MG63 (cell line): Measurements from ENCODE around the gene CLDN8. TPM values are rescaled to one million over a fixed set of nuclear protein-coding genes. Genes with fewer than 3 reads are reported as not detected.

Source experiments
- DNase-seq: peaks from one replicate; pipeline ENCODE4 v3.0.0-alpha.2; 2020
- H3K27me3 ChIP-seq: fragments of 250-450 bp; sonication (Bioruptor Pico); 2 replicates; pipeline ENCODE4 v1.5.1; 2020; ENCODE audit warnings: mild to moderate bottlenecking, moderate library complexity
- H3K36me3 ChIP-seq: fragments of 250-450 bp; sonication (Bioruptor Pico); 2 replicates; pipeline ENCODE4 v1.5.1; 2020; ENCODE audit warnings: mild to moderate bottlenecking, moderate library complexity
- H3K4me3 ChIP-seq: fragments of 250-450 bp; sonication (Bioruptor Pico); 2 replicates; pipeline ENCODE4 v1.5.1; 2020; ENCODE audit warnings: mild to moderate bottlenecking, moderate library complexity
- H3K9me3 ChIP-seq: fragments of 250-450 bp; sonication (Bioruptor Pico); 2 replicates; pipeline ENCODE4 v1.5.1; 2020; ENCODE audit warnings: mild to moderate bottlenecking, moderate library complexity
- total RNA-seq: library from RNA; depleted of rRNA; stranded (reverse); fragments of >200 nt; shearing (Covaris generic); gene quantifications from 2 replicates; pipeline ENCODE4 v1.2.3, GENCODE V29; 2014; ENCODE audit warnings: low replicate concordance; rRNA removed

The CLDN8 gene
- not detected in 2 replicates for total RNA-seq

- no peaks in the 10 kb centered on the region for H3K9me3 ChIP-seq
- H3K27me3 ChIP-seq: no peaks in the 10 kb centered on the region; the same call in 1 of the 2 replicates
- H3K4me3 ChIP-seq: no peak within 1 kb of the TSS
- H3K36me3 ChIP-seq: no peaks in the 10 kb centered on the region
- DNase-seq: no peak
Observed at GRCh38 chr21:30216041-30216723, at the start of gene CLDN8. Gene CLDN8 (minus strand): TSS chr21:30216097. CDS start chr21:30215925, 172 bp downstream.

GRCh38 chr21:30257773-30258172 is 41.9 kb upstream of the CLDN8 start:
- Histone ChIP-seq H3K36me3 (no peaks in the 10 kb centered on the region), H3K9me3 (no peaks in the 10 kb centered on the region), H3K27me3 (no peaks in the 10 kb centered on the region), H3K4me3 (no peak overlapping the region)
- DNase-seq: no peak

GRCh38 chr21:30256100-30256499 is 40.2 kb upstream of the CLDN8 start:
- Histone ChIP-seq H3K4me3 (no peak overlapping the region), H3K27me3 (no peaks in the 10 kb centered on the region), H3K9me3 (no peaks in the 10 kb centered on the region), H3K36me3 (no peaks in the 10 kb centered on the region)
- DNase-seq: no peak

- Histone ChIP-seq H3K27me3 (no peaks in the 10 kb centered on the region), H3K9me3 (no peaks in the 10 kb centered on the region), H3K36me3 (no peaks in the 10 kb centered on the region), H3K4me3 (no peak overlapping the region)
- no peak for DNase-seq
Observed at GRCh38 chr21:30255679-30256078, 39.8 kb upstream of the CLDN8 start.

GRCh38 chr21:30251781-30252180 is 35.9 kb upstream of the CLDN8 start:
- Histone ChIP-seq H3K4me3 (no peak overlapping the region), H3K36me3 (no peaks in the 10 kb centered on the region), H3K27me3 (no peaks in the 10 kb centered on the region), H3K9me3 (no peaks in the 10 kb centered on the region)
- DNase-seq: no peak

- H3K27me3 ChIP-seq: no peaks in the 10 kb centered on the region
- no peaks in the 10 kb centered on the region for H3K36me3 ChIP-seq
Observed at GRCh38 chr21:30249936-30250335, 34.0 kb upstream of the CLDN8 start.

GRCh38 chr21:30248844-30249243 is 32.9 kb upstream of the CLDN8 start:
- Histone ChIP-seq H3K9me3 (no peaks in the 10 kb centered on the region), H3K27me3 (no peaks in the 10 kb centered on the region), H3K4me3 (no peak overlapping the region), H3K36me3 (no peaks in the 10 kb centered on the region)
- no peak for DNase-seq

More at GRCh38 chr21:30249936-30250335, 34.0 kb upstream of the CLDN8 start:
- DNase-seq: no peak
- no peaks in the 10 kb centered on the region for H3K9me3 ChIP-seq
- H3K4me3 ChIP-seq: no peak overlapping the region

GRCh38 chr21:30245061-30245460 is 29.2 kb upstream of the CLDN8 start:
- H3K27me3 ChIP-seq: no peaks in the 10 kb centered on the region
- no peaks in the 10 kb centered on the region for H3K9me3 ChIP-seq
- H3K36me3 ChIP-seq: no peaks in the 10 kb centered on the region
- no peak overlapping the region for H3K4me3 ChIP-seq
- DNase-seq: no peak

- no peaks in the 10 kb centered on the region for H3K36me3 ChIP-seq
- no peaks in the 10 kb centered on the region for H3K27me3 ChIP-seq
- no peaks in the 10 kb centered on the region for H3K9me3 ChIP-seq
- no peak overlapping the region for H3K4me3 ChIP-seq
- no peak for DNase-seq
Observed at GRCh38 chr21:30243691-30244090, 27.8 kb upstream of the CLDN8 start.

GRCh38 chr21:30240661-30241060 is 24.8 kb upstream of the CLDN8 start:
- no peak for DNase-seq
- Histone ChIP-seq H3K9me3 (no peaks in the 10 kb centered on the region), H3K36me3 (no peaks in the 10 kb centered on the region), H3K27me3 (no peaks in the 10 kb centered on the region), H3K4me3 (no peak overlapping the region)

GRCh38 chr21:30238168-30238567 is 22.3 kb upstream of the CLDN8 start:
- Histone ChIP-seq H3K27me3 (no peaks in the 10 kb centered on the region), H3K9me3 (no peaks in the 10 kb centered on the region), H3K4me3 (no peak overlapping the region), H3K36me3 (no peaks in the 10 kb centered on the region)
- no peak for DNase-seq

- no peak for DNase-seq
- Histone ChIP-seq H3K4me3 (no peak overlapping the region), H3K36me3 (no peaks in the 10 kb centered on the region), H3K27me3 (no peaks in the 10 kb centered on the region), H3K9me3 (peaks cover 2% of the 10 kb centered on the region; the same call in 1 of the 2 replicates)
Observed at GRCh38 chr21:30234643-30235042, 18.7 kb upstream of the CLDN8 start.

GRCh38 chr21:30234050-30234449 is 18.2 kb upstream of the CLDN8 start:
- no peaks in the 10 kb centered on the region for H3K36me3 ChIP-seq
- no peak overlapping the region for H3K4me3 ChIP-seq
- DNase-seq: no peak
- H3K9me3 ChIP-seq: peaks cover 2% of the 10 kb centered on the region; the same call in 1 of the 2 replicates
- no peaks in the 10 kb centered on the region for H3K27me3 ChIP-seq

GRCh38 chr21:30233228-30234020 is 17.5 kb upstream of the CLDN8 start:
- H3K9me3 ChIP-seq: peaks cover 2% of the 10 kb centered on the region; the same call in 1 of the 2 replicates
- no peaks in the 10 kb centered on the region for H3K27me3 ChIP-seq
- no peak overlapping the region for H3K4me3 ChIP-seq
- H3K36me3 ChIP-seq: no peaks in the 10 kb centered on the region
- no peak for DNase-seq

- no peak overlapping the region for H3K4me3 ChIP-seq
- H3K27me3 ChIP-seq: no peaks in the 10 kb centered on the region
- no peaks in the 10 kb centered on the region for H3K36me3 ChIP-seq
- H3K9me3 ChIP-seq: peaks cover 2% of the 10 kb centered on the region; the same call in 1 of the 2 replicates
- no peak for DNase-seq
Observed at GRCh38 chr21:30232011-30232410, 16.1 kb upstream of the CLDN8 start.

- peak; percentile 73 for DNase-seq
- H3K36me3 ChIP-seq: no peaks in the 10 kb centered on the region
- no peak overlapping the region for H3K4me3 ChIP-seq
Observed at GRCh38 chr21:30227633-30228404, 11.9 kb upstream of the CLDN8 start.

GRCh38 chr21:30227128-30227527 is 11.2 kb upstream of the CLDN8 start:
- no peak overlapping the region for H3K4me3 ChIP-seq
- DNase-seq: no peak
- H3K9me3 ChIP-seq: peaks cover 2% of the 10 kb centered on the region; the same call in 1 of the 2 replicates

More at GRCh38 chr21:30227633-30228404, 11.9 kb upstream of the CLDN8 start:
- peaks cover 2% of the 10 kb centered on the region; the same call in 1 of the 2 replicates for H3K9me3 ChIP-seq
- no peaks in the 10 kb centered on the region for H3K27me3 ChIP-seq

More at GRCh38 chr21:30227128-30227527, 11.2 kb upstream of the CLDN8 start:
- Histone ChIP-seq H3K27me3 (no peaks in the 10 kb centered on the region), H3K36me3 (no peaks in the 10 kb centered on the region)
